ENCODE results near the gene CSAD. TPM values are rescaled to one million over a fixed set of nuclear protein-coding genes. Genes with fewer than 3 reads are reported as not detected.

The CSAD gene
- total and polyA plus RNA-seq, 2 donors (not counting 3 experiments of a cell fraction or from before 2014, with no cell fraction given) = 21.1 to 24.4 TPM

DNA sequence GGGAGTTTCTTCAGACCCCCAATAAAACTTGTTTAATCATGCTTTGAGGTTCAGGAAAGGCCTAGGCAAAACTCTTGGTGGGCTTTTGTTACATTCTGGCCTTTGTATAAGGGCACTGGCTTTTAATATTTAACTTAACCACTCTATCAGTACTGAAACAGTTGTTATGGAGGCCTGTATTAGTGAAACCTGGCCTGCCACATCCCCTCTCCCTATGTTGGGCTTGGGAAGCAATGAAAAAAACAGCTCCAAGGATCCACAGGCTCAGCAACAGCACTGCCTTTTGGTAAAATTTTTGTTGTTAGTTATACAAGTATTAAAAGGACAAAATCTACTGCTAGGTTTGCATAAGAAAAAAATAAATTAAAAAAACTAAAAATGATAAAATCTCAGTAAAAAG, 66.8 kb downstream of the CSAD start:
- CTCF ChIA-PET = interaction anchor here (1.0 kb wide), 1 partner anchor 46 kb away, joined by 3 read pairs; no protein-coding TSS in a partner anchor
- no peaks in the 10 kb centered on the region for H3K27me3 ChIP-seq (ENCODE audit: control insufficient read depth in 2 of 2, insufficient read depth in 2 of 2, low read length in 2 of 2)
- DNase-seq (ENCODE audit: low read depth, low spot score) (no peak), FAIRE-seq (no peak)
- no peaks in the 10 kb centered on the region for H3K9me1 ChIP-seq (replicated peaks; ENCODE audit: control insufficient read depth, extremely low read depth, insufficient read depth, low read length)
- H3K79me2 ChIP-seq (ENCODE audit: control insufficient read depth, insufficient read depth, low read length) = no peaks in the 10 kb centered on the region
- H3K36me3 ChIP-seq (ENCODE audit: control insufficient read depth in 2 of 2, extremely low read depth in 1 of 2, insufficient read depth in 2 of 2, low read length in 2 of 2) = no peaks in the 10 kb centered on the region
- POLR2A ChIA-PET = no interaction called here
- H3K4me3 ChIP-seq (replicated peaks in 1 of 3; ENCODE audit: insufficient read depth in 1 of 3, low read depth in 1 of 3, low read length in 3 of 3) = no peak overlapping the region
- no TSS peak for BruUV-seq (replicated peaks)
- TF ChIP-seq JUN (IDR thresholded peaks at IDR 0.05; ENCODE audit: borderline replicate concordance, insufficient read depth, insufficient read length, low read depth) (no peak), GATA2 (IDR thresholded peaks at IDR 0.05; ENCODE audit: insufficient read depth, insufficient read length, low read depth, low read length) (no peak), MYC (IDR thresholded peaks at IDR 0.05; ENCODE audit: low read depth, low read length) (no peak)
- TF ChIP-seq, protein P1, sequence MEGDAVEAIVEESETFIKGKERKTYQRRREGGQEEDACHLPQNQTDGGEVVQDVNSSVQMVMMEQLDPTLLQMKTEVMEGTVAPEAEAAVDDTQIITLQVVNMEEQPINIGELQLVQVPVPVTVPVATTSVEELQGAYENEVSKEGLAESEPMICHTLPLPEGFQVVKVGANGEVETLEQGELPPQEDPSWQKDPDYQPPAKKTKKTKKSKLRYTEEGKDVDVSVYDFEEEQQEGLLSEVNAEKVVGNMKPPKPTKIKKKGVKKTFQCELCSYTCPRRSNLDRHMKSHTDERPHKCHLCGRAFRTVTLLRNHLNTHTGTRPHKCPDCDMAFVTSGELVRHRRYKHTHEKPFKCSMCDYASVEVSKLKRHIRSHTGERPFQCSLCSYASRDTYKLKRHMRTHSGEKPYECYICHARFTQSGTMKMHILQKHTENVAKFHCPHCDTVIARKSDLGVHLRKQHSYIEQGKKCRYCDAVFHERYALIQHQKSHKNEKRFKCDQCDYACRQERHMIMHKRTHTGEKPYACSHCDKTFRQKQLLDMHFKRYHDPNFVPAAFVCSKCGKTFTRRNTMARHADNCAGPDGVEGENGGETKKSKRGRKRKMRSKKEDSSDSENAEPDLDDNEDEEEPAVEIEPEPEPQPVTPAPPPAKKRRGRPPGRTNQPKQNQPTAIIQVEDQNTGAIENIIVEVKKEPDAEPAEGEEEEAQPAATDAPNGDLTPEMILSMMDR (IDR thresholded peaks at IDR 0.05; ENCODE audit: extremely low read depth in 1 of 2, insufficient read depth in 1 of 2, low read depth in 1 of 2, low read length in 2 of 2) = no peak
- H4K20me1 ChIP-seq (replicated peaks; ENCODE audit: control insufficient read depth, extremely low read depth, insufficient read depth, low read length) = no peaks in the 10 kb centered on the region
- H3K27ac ChIP-seq (ENCODE audit: insufficient read depth, low read depth, low read length) = no peak overlapping the region
- H2AFZ ChIP-seq (ENCODE audit: low read depth, low read length) = no peak overlapping the region
- H3K4me2 ChIP-seq (ENCODE audit: insufficient read depth, low read length) = no peak overlapping the region
- intact Hi-C loops (cut with micrococcal nuclease) = no loop called here
- no peaks in the 10 kb centered on the region for H3K9me3 ChIP-seq (replicated peaks; ENCODE audit: control insufficient read depth, insufficient read depth, low read length)
- dilution Hi-C loops (cut with MboI; ENCODE audit: extremely low pct_ligation_motif_present, low sequenced_read_pairs) = no loop called here
- H3K4me1 ChIP-seq (ENCODE audit: control insufficient read depth, extremely low read depth, insufficient read depth, low read length) = no peaks in the 10 kb centered on the region
- H3K9ac ChIP-seq (replicated peaks; ENCODE audit: extremely low read depth, insufficient read depth, low read length) = no peak overlapping the region

DNA sequence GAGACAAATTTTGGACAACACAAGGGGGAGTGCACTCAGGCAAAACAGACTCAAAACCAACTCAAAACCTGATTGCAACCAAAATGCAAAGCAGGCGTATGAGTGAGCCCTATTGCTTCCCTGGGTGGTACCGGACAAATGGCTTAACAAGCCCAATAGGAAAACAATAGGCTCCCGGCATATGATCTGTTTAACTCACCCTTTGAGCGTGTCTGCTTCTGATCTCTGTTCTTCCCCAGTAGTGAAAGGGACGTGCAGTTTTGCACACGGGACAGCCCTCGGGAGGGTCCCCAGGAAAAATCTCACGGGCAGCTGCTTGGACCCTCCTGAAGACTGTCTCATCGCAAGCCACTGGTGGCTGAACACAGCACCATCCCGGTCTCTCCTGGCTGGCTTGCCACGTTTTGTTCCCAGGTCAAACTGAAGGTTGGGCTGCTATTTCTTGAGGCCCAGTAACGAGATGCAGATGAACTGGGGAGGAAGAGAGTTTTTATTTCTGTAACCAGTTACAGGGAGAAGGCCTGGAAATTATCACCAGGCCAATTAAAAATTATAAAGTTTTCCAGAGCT, 67.5 kb downstream of the CSAD start:
- Histone ChIP-seq H3K9me1 (replicated peaks; ENCODE audit: control insufficient read depth, extremely low read depth, insufficient read depth, low read length) (no peaks in the 10 kb centered on the region), H3K79me2 (ENCODE audit: control insufficient read depth, insufficient read depth, low read length) (no peaks in the 10 kb centered on the region), H3K4me3 (replicated peaks in 1 of 3; ENCODE audit: insufficient read depth in 1 of 3, low read depth in 1 of 3, low read length in 3 of 3) (no peak overlapping the region), H4K20me1 (replicated peaks; ENCODE audit: control insufficient read depth, extremely low read depth, insufficient read depth, low read length) (no peaks in the 10 kb centered on the region), H2AFZ (ENCODE audit: low read depth, low read length) (no peak overlapping the region), H3K4me2 (ENCODE audit: insufficient read depth, low read length) (no peak overlapping the region), H3K36me3 (ENCODE audit: control insufficient read depth in 2 of 2, extremely low read depth in 1 of 2, insufficient read depth in 2 of 2, low read length in 2 of 2) (no peaks in the 10 kb centered on the region), H3K27ac (ENCODE audit: insufficient read depth, low read depth, low read length) (no peak overlapping the region), H3K4me1 (ENCODE audit: control insufficient read depth, extremely low read depth, insufficient read depth, low read length) (no peaks in the 10 kb centered on the region), H3K9ac (replicated peaks; ENCODE audit: extremely low read depth, insufficient read depth, low read length) (no peak overlapping the region), H3K9me3 (replicated peaks; ENCODE audit: control insufficient read depth, insufficient read depth, low read length) (no peaks in the 10 kb centered on the region), H3K27me3 (ENCODE audit: control insufficient read depth in 2 of 2, insufficient read depth in 2 of 2, low read length in 2 of 2) (no peaks in the 10 kb centered on the region)
- dilution Hi-C loops (cut with MboI; ENCODE audit: extremely low pct_ligation_motif_present, low sequenced_read_pairs) (no loop called here), intact Hi-C loops (cut with micrococcal nuclease) (no loop called here)
- FAIRE-seq = no peak
- no TSS peak for BruUV-seq (replicated peaks)
- ChIA-PET POLR2A (interaction anchor here (0.5 kb wide), 1 partner anchor 71 kb away, joined by 3 read pairs; no protein-coding TSS in a partner anchor), CTCF (interaction anchor here (1.0 kb wide), 1 partner anchor 46 kb away, joined by 3 read pairs; no protein-coding TSS in a partner anchor)
- TF ChIP-seq POLR2A (IDR thresholded peaks at IDR 0.05; ENCODE audit: low read depth, low read length) (no peak), MYC (IDR thresholded peaks at IDR 0.05; ENCODE audit: low read depth, low read length) (no peak), JUN (IDR thresholded peaks at IDR 0.05; ENCODE audit: borderline replicate concordance, insufficient read depth, insufficient read length, low read depth) (no peak), FOS (IDR thresholded peaks at IDR 0.05; ENCODE audit: borderline replicate concordance, insufficient read depth, low read length) (no peak), EZH2 (IDR thresholded peaks at IDR 0.05; ENCODE audit: borderline replicate concordance, low read depth, low read length, severe bottlenecking) (no peak), POLR2AphosphoS5 (IDR thresholded peaks at IDR 0.05; ENCODE audit: insufficient read depth, low read depth, low read length) (no peak), GATA2 (IDR thresholded peaks at IDR 0.05; ENCODE audit: insufficient read depth, insufficient read length, low read depth, low read length) (no peak)
- TF ChIP-seq, protein P1 (IDR thresholded peaks at IDR 0.05; ENCODE audit: extremely low read depth in 1 of 2, insufficient read depth in 1 of 2, low read depth in 1 of 2, low read length in 2 of 2) = no peak
- TF ChIP-seq, protein P2, sequence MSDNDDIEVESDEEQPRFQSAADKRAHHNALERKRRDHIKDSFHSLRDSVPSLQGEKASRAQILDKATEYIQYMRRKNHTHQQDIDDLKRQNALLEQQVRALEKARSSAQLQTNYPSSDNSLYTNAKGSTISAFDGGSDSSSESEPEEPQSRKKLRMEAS (IDR thresholded peaks at IDR 0.05; ENCODE audit: insufficient read depth, insufficient read length) = no peak
- DNase-seq (ENCODE audit: low read depth, low spot score) = no peak

Data from endothelial cell of umbilical vein (primary cell).